CD14-positive monocyte (primary cell): ENCODE measurements around the gene DHX30. TPM values are rescaled to one million over a fixed set of nuclear protein-coding genes. Genes with fewer than 3 reads are reported as not detected.
A peak's percentile ranks its signal among the peaks of the same experiment; 100 is the strongest.

ENCODE experiments used
- DNase-seq, 3 donors: peaks; one replicate each; pipeline ENCODE4 v3.0.0-alpha.2; 2011 to 2022
- H2AFZ ChIP-seq: 2 replicates; pipeline ENCODE4 v1.6.0; 2012; ENCODE audit warnings: mild to moderate bottlenecking, low read depth, low read length, inconsistent platforms; ENCODE audit not compliant: insufficient read depth, poor library complexity, severe bottlenecking
- H3K27ac ChIP-seq, 2 donors: 1 replicate in 1 of 2; 2 replicates in 1 of 2; pipeline ENCODE4 v1.5.1; 2012 to 2013; ENCODE audit warnings: low read length in 2 of 2, control low read depth in 1 of 2, inconsistent platforms in 1 of 2, low read depth in 1 of 2, mild to moderate bottlenecking in 1 of 2
- H3K27me3 ChIP-seq, 2 donors: one replicate each; pipeline versions ENCODE4 v1.6.0 to v1.6.1; 2011 to 2013; ENCODE audit warnings: low read length in 2 of 2; ENCODE audit not compliant: control insufficient read depth in 2 of 2, insufficient read depth in 2 of 2
- H3K36me3 ChIP-seq, 2 donors: replicated peaks in 1 of 2; 1 replicate in 1 of 2; 2 replicates in 1 of 2; pipeline versions ENCODE4 v1.5.1 to v1.6.1; 2012 to 2013; ENCODE audit warnings: low read length in 2 of 2, control low read depth in 1 of 2, inconsistent platforms in 1 of 2, mild to moderate bottlenecking in 1 of 2; ENCODE audit not compliant: insufficient read depth in 2 of 2, control insufficient read depth in 1 of 2
- H3K4me1 ChIP-seq, 2 donors: 1 replicate in 1 of 2; 2 replicates in 1 of 2; pipeline versions ENCODE4 v1.5.1 to v1.6.1; 2012 to 2013; ENCODE audit warnings: low read length in 2 of 2, control low read depth in 1 of 2, inconsistent platforms in 1 of 2, mild to moderate bottlenecking in 1 of 2, moderate library complexity in 1 of 2; ENCODE audit not compliant: insufficient read depth in 2 of 2, control insufficient read depth in 1 of 2
- H3K4me2 ChIP-seq: replicated peaks from 2 replicates; pipeline ENCODE3; 2012; ENCODE audit warnings: low read length, moderate library complexity, mild to moderate bottlenecking; ENCODE audit not compliant: poor library complexity, severe bottlenecking; ENCODE audit errors: extremely low read depth
- H3K4me3 ChIP-seq, 3 experiments: fragments of 200-600 bp in 1 of 3; sonication (generic) in 1 of 3; replicated peaks in 1 of 3; 1 replicate in 2 of 3; 2 replicates in 1 of 3; pipeline ENCODE4 v1.5.1; 2011 to 2013; ENCODE audit warnings: low read length in 3 of 3, mild to moderate bottlenecking in 3 of 3, control low read depth in 2 of 3, low read depth in 2 of 3, inconsistent platforms in 1 of 3, moderate library complexity in 1 of 3
- H3K79me2 ChIP-seq: 2 replicates; pipeline ENCODE4 v1.6.0; 2012; ENCODE audit warnings: mild to moderate bottlenecking, control low read depth, inconsistent platforms, low read length, moderate library complexity; ENCODE audit not compliant: insufficient read depth
- H3K9ac ChIP-seq: 2 replicates; pipeline ENCODE4 v1.6.0; 2017; ENCODE audit warnings: low read length, mild to moderate bottlenecking; ENCODE audit not compliant: insufficient read depth, poor library complexity, severe bottlenecking
- H3K9me3 ChIP-seq, 2 donors: replicated peaks in 1 of 2; 1 replicate in 1 of 2; 2 replicates in 1 of 2; pipeline versions ENCODE4 v1.5.1 to v1.6.1; 2012 to 2013; ENCODE audit warnings: low read length in 2 of 2, control low read depth in 1 of 2; ENCODE audit not compliant: control insufficient read depth in 1 of 2, insufficient read depth in 1 of 2
- H4K20me1 ChIP-seq: 2 replicates; pipeline ENCODE4 v1.6.0; 2012; ENCODE audit warnings: mild to moderate bottlenecking, low read length, control low read depth, moderate library complexity; ENCODE audit not compliant: insufficient read depth
- H3K27ac Mint-ChIP-seq, 7 donors: one replicate each; pipeline ENCODE4 v1.8.0; 2020; ENCODE audit warnings: mild to moderate bottlenecking in 7 of 7, mixed read lengths in 7 of 7, moderate library complexity in 6 of 7, inconsistent platforms in 2 of 7
- H3K27me3 Mint-ChIP-seq, 3 donors: one replicate each; pipeline ENCODE4 v1.8.0; 2021 to 2022; ENCODE audit warnings: low read depth in 3 of 3, mild to moderate bottlenecking in 3 of 3, mixed read lengths in 3 of 3, moderate library complexity in 3 of 3, inconsistent platforms in 1 of 3
- H3K36me3 Mint-ChIP-seq, 2 donors: one replicate each; pipeline ENCODE4 v1.8.0; 2020; ENCODE audit warnings: mixed read lengths in 2 of 2, inconsistent platforms in 1 of 2, mild to moderate bottlenecking in 1 of 2
- H3K4me1 Mint-ChIP-seq: one replicate; pipeline ENCODE4 v1.8.0; 2020; ENCODE audit warnings: mild to moderate bottlenecking, mixed read lengths
- H3K4me3 Mint-ChIP-seq, 2 donors: one replicate each; pipeline ENCODE4 v1.8.0; 2020; ENCODE audit warnings: mild to moderate bottlenecking in 2 of 2, mixed read lengths in 2 of 2, moderate library complexity in 1 of 2
- H3K9me3 Mint-ChIP-seq, 7 donors: one replicate each; pipeline ENCODE4 v1.8.0; 2020 to 2022; ENCODE audit warnings: mixed read lengths in 7 of 7, mild to moderate bottlenecking in 6 of 7, moderate library complexity in 6 of 7, inconsistent platforms in 2 of 7
- WGBS: methylation state at CpG from one replicate; pipeline ENCODE4 v1.1.5; 2013; ENCODE audit warnings: missing lambda C conversion rate; ENCODE audit not compliant: insufficient coverage; 5-methylcytosine and 5-hydroxymethylcytosine counted together
- intact Hi-C, 2 donors: fragments of 100-400 bp; cut with micrococcal nuclease; formaldehyde crosslinking; loops; one replicate each; pipeline versions ENCODE4 v1.15.0 to v1.15.1; 2023
- polyA plus RNA-seq, 3 donors: library from polyadenylated mRNA; depleted of rRNA in 1 of 3; unstranded in 2 of 3; stranded (reverse) in 1 of 3; fragments of 300-500 nt in 2 of 3; fragments of >200 nt in 1 of 3; fragmentation: Illumina TruSeq in 2 of 3; gene quantifications; 1 replicate in 2 of 3; 2 replicates in 1 of 3; pipeline ENCODE4 v1.2.3, GENCODE V29; 2012 to 2021
- TF ChIP-seq, protein P1 (sequence below): fragments of 200-600 bp; IDR thresholded peaks from one replicate; pipeline ENCODE4 v1.8.0; 2022; ENCODE audit warnings: antibody characterized with exemption, mild to moderate bottlenecking

Gene DHX30
- polyA plus RNA-seq, 3 donors, result 19.4 to 43.9 (median 20.1) TPM

DNA sequence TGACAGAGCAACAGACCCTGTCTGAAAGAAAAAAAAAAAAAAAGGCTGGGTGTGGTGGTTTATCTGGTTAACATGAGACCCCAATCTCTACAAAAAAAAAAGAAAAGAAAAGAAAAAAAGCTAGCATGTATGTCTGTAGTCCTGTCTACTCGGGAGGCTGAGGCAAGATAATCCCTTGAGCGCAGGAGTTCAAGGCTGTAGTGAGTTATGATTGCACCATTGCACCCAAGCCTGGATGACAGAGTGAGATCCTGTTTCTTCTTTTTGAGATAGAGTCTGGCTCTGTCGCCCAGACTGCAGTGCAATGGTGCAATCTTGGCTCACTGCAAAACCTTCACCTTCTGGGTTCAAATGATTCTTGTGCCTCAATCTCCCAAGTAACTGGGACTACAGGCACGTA lies 8.4 kb upstream of the DHX30 start:
- peaks cover 1 to 8% (median 4%) of the 10 kb centered on the region in 3 donors for H3K27me3 Mint-ChIP-seq
- Histone ChIP-seq H3K27ac (no peak overlapping the region), H2AFZ (no peak overlapping the region), H4K20me1 (no peaks in the 10 kb centered on the region), H3K36me3 (no peaks in the 10 kb centered on the region), H3K4me3 (no peak overlapping the region), H3K4me2 (no peak overlapping the region), H3K9me3 (peaks cover 0 to 10% of the 10 kb centered on the region in 2 donors), H3K4me1 (peaks cover 0 to 3% of the 10 kb centered on the region in 2 donors), H3K27me3 (no peaks in the 10 kb centered on the region), H3K79me2 (no peaks in the 10 kb centered on the region), H3K9ac (no peak overlapping the region)
- 55% methylated on average over 2 of the region's 4 CpGs for WGBS
- TF ChIP-seq, protein P1, sequence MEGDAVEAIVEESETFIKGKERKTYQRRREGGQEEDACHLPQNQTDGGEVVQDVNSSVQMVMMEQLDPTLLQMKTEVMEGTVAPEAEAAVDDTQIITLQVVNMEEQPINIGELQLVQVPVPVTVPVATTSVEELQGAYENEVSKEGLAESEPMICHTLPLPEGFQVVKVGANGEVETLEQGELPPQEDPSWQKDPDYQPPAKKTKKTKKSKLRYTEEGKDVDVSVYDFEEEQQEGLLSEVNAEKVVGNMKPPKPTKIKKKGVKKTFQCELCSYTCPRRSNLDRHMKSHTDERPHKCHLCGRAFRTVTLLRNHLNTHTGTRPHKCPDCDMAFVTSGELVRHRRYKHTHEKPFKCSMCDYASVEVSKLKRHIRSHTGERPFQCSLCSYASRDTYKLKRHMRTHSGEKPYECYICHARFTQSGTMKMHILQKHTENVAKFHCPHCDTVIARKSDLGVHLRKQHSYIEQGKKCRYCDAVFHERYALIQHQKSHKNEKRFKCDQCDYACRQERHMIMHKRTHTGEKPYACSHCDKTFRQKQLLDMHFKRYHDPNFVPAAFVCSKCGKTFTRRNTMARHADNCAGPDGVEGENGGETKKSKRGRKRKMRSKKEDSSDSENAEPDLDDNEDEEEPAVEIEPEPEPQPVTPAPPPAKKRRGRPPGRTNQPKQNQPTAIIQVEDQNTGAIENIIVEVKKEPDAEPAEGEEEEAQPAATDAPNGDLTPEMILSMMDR, result no peak
- H3K4me1 Mint-ChIP-seq, result peaks cover 2% of the 10 kb centered on the region
- H3K9me3 Mint-ChIP-seq, result peaks cover 2 to 12% (median 7%) of the 10 kb centered on the region in 7 donors
- no peak for DNase-seq
- H3K36me3 Mint-ChIP-seq, result no peaks in the 10 kb centered on the region
- intact Hi-C loops, result no loop called here
- H3K4me3 Mint-ChIP-seq, result no peak overlapping the region
- H3K27ac Mint-ChIP-seq, result peak overlapping the region in 1 of 7 donors; percentile 65

DNA sequence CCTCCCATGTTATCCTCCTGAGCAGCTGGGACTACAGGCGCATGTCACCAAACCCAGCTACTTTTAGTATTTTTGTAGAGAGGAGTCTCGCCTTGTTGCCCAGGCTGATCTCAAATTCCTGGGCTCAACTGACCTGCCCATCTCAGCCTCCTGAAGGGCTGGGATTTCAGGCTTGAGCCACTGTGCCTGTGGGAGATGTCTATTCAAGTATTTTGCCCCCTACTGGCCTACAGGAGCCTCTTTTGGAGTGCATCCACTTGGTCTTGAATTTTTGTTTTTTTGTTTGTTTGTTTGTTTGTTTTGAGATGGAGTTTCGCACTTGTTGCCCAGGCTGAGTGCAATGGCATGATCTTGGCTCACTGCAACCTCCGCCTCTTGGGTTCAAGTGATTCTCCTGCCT lies 3.2 kb upstream of the DHX30 start:
- H3K79me2 ChIP-seq, result peaks cover 10% of the 10 kb centered on the region
- H3K9me3 ChIP-seq, result no peaks in the 10 kb centered on the region
- H3K36me3 Mint-ChIP-seq, result no peaks in the 10 kb centered on the region
- H3K27me3 ChIP-seq, result no peaks in the 10 kb centered on the region
- intact Hi-C loops, result loop anchor here (5.0 kb wide), 2 partner anchors 277 to 287 kb away; partner anchors contain the start of gene ELP6 (in 1 of the 2)
- H3K27ac Mint-ChIP-seq, result no peak overlapping the region
- H3K27me3 Mint-ChIP-seq, result peaks cover 0 to 8% (median 1%) of the 10 kb centered on the region in 3 donors
- DNase-seq, result no peak
- H3K9me3 Mint-ChIP-seq, result no peaks in the 10 kb centered on the region
- H2AFZ ChIP-seq, result no peak overlapping the region
- H3K36me3 ChIP-seq, result no peaks in the 10 kb centered on the region
- H3K4me1 Mint-ChIP-seq, result peaks cover 20% of the 10 kb centered on the region
- H3K4me1 ChIP-seq, result peaks cover 13 to 17% of the 10 kb centered on the region in 2 donors
- no peaks in the 10 kb centered on the region for H4K20me1 ChIP-seq
- 93% methylated on average over 3 of the region's 4 CpGs for WGBS
- H3K9ac ChIP-seq, result no peak overlapping the region
- no peak overlapping the region for H3K27ac ChIP-seq
- H3K4me3 Mint-ChIP-seq, result no peak overlapping the region
- no peak overlapping the region for H3K4me2 ChIP-seq
- TF ChIP-seq, protein P1, result peak; percentile 70
- no peak overlapping the region for H3K4me3 ChIP-seq
